Measurements from ENCODE around the gene LRP1. TPM values are rescaled to one million over a fixed set of nuclear protein-coding genes. Genes with fewer than 3 reads are reported as not detected.

Gene LRP1
- total and polyA plus RNA-seq, 2 of the 13 experiments (the other 11 are each of a cell fraction or from before 2014, with no cell fraction given) = 14.7 to 30.8 TPM

GRCh38 chr12:57158665-57159064 lies 30.4 kb downstream of the LRP1 start:
- in situ Hi-C loops (cut with HindIII; ENCODE audit: extremely low pct_ligation_motif_present, low pct_unique_long_range_greater_than_20kb) (no loop called here), intact Hi-C loops (cut with micrococcal nuclease; ENCODE audit: unreplicated experiment) (no loop called here)
- Histone ChIP-seq H3K79me2 (ENCODE audit: insufficient read depth, low read length) (no peaks in the 10 kb centered on the region), H3K27me3 (ENCODE audit: control insufficient read depth in 1 of 2, insufficient read depth in 2 of 2, low read length in 2 of 2) (no peaks in the 10 kb centered on the region), H3K4me3 (replicated peaks in 1 of 3; ENCODE audit: insufficient read depth in 1 of 3, low read depth in 2 of 3, low read length in 3 of 3) (no peak overlapping the region), H2AFZ (ENCODE audit: low read length) (no peak overlapping the region), H3K36me3 (replicated peaks in 1 of 2; ENCODE audit: control insufficient read depth in 1 of 2, insufficient read depth in 2 of 2, low read length in 2 of 2) (peaks cover 66 to 88% of the 10 kb centered on the region in 2 experiments), H3K9ac (ENCODE audit: insufficient read depth, low read depth, low read length) (no peak overlapping the region), H3K27ac (ENCODE audit: extremely low read length, insufficient read depth, low read length) (no peak overlapping the region), H4K20me1 (ENCODE audit: insufficient read depth, low read length) (no peaks in the 10 kb centered on the region; the same call in 1 of the 2 replicates), H3K4me2 (ENCODE audit: low read depth, low read length) (no peak overlapping the region), H3K9me3 (ENCODE audit: low read length) (no peaks in the 10 kb centered on the region), H3K4me1 (ENCODE audit: insufficient read depth, low read length) (peaks cover 20% of the 10 kb centered on the region)
- ChIA-PET POLR2A (interaction anchor here (1.4 to 3.0 kb wide), 3 partner anchors 9 to 31 kb away, joined by 3 to 15 read pairs (median 11); partner anchors contain the start of genes LRP1 and LRP1-AS), CTCF (ENCODE audit: low intra/inter-chr PET ratio, low total read pairs) (no interaction called here)
- FAIRE-seq = no peak
- BruUV-seq (replicated peaks) = no TSS peak
- DNase-seq (ENCODE audit: low spot score) = no peak
- WGBS (ENCODE audit: low lambda C conversion rate) = 100% methylated on average over 1 of the region's 4 CpGs
- TF ChIP-seq HMG20B (CRISPR knock-in tag; conservative IDR thresholded peaks at IDR 0.05) (no peak), ZNF737 (CRISPR knock-in tag; IDR thresholded peaks at IDR 0.05; ENCODE audit: borderline replicate concordance) (no peak), NFYB (CRISPR knock-in tag; IDR thresholded peaks at IDR 0.05) (no peak), FOXC1 (CRISPR knock-in tag; IDR thresholded peaks at IDR 0.05; ENCODE audit: borderline replicate concordance) (no peak), HOXD1 (CRISPR knock-in tag; IDR thresholded peaks at IDR 0.05) (no peak), U2AF1 (optimal IDR thresholded peaks at IDR 0.05; ENCODE audit: low read depth, low read length) (no peak), MZF1 (CRISPR knock-in tag; IDR thresholded peaks at IDR 0.05; ENCODE audit: borderline replicate concordance) (no peak)
- ATAC-seq = no peak

- Histone ChIP-seq H3K27ac (ENCODE audit: extremely low read length, insufficient read depth, low read length) (no peak overlapping the region), H3K27me3 (ENCODE audit: control insufficient read depth in 1 of 2, insufficient read depth in 2 of 2, low read length in 2 of 2) (no peaks in the 10 kb centered on the region), H3K9me3 (ENCODE audit: low read length) (no peaks in the 10 kb centered on the region), H3K36me3 (replicated peaks in 1 of 2; ENCODE audit: control insufficient read depth in 1 of 2, insufficient read depth in 2 of 2, low read length in 2 of 2) (peaks cover 65 to 87% of the 10 kb centered on the region in 2 experiments), H2AFZ (ENCODE audit: low read length) (no peak overlapping the region), H3K79me2 (ENCODE audit: insufficient read depth, low read length) (no peaks in the 10 kb centered on the region), H3K4me1 (ENCODE audit: insufficient read depth, low read length) (peaks cover 14% of the 10 kb centered on the region), H3K4me2 (ENCODE audit: low read depth, low read length) (no peak overlapping the region), H3K4me3 (replicated peaks in 1 of 3; ENCODE audit: insufficient read depth in 1 of 3, low read depth in 2 of 3, low read length in 3 of 3) (no peak overlapping the region), H3K9ac (ENCODE audit: insufficient read depth, low read depth, low read length) (no peak overlapping the region), H4K20me1 (ENCODE audit: insufficient read depth, low read length) (no peaks in the 10 kb centered on the region; the same call in 1 of the 2 replicates)
- ATAC-seq (no peak), FAIRE-seq (no peak), DNase-seq (ENCODE audit: low spot score) (no peak)
- in situ Hi-C loops (cut with HindIII; ENCODE audit: extremely low pct_ligation_motif_present, low pct_unique_long_range_greater_than_20kb) = no loop called here
- intact Hi-C loops (cut with micrococcal nuclease; ENCODE audit: unreplicated experiment) = no loop called here
- no peak for TF ChIP-seq ZSCAN25 (CRISPR knock-in tag; IDR thresholded peaks at IDR 0.05)
- no peak for TF ChIP-seq TEF (CRISPR knock-in tag; IDR thresholded peaks at IDR 0.05)
- TF ChIP-seq YEATS2 (CRISPR knock-in tag; IDR thresholded peaks at IDR 0.05; ENCODE audit: borderline replicate concordance) = no peak
- no peak for TF ChIP-seq ZNF496 (CRISPR knock-in tag; IDR thresholded peaks at IDR 0.05; ENCODE audit: insufficient replicate concordance)
- TF ChIP-seq EEA1 (CRISPR knock-in tag; IDR thresholded peaks at IDR 0.05; ENCODE audit: borderline replicate concordance) = no peak
- TF ChIP-seq, protein P1, sequence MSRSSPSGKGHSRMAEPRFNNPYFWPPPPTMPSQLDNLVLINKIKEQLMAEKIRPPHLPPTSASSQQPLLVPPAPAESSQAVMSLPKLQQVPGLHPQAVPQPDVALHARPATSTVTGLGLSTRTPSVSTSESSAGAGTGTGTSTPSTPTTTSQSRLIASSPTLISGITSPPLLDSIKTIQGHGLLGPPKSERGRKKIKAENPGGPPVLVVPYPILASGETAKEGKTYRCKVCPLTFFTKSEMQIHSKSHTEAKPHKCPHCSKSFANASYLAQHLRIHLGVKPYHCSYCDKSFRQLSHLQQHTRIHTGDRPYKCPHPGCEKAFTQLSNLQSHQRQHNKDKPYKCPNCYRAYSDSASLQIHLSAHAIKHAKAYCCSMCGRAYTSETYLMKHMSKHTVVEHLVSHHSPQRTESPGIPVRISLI (CRISPR knock-in tag; IDR thresholded peaks at IDR 0.05; ENCODE audit: borderline replicate concordance) = no peak
- TF ChIP-seq HOXA5 (CRISPR knock-in tag; IDR thresholded peaks at IDR 0.05) = no peak
- TF ChIP-seq RBFOX2 (IDR thresholded peaks at IDR 0.05; ENCODE audit: low read depth, low read length) = no peak
- no peak for TF ChIP-seq KMT2B (CRISPR knock-in tag; IDR thresholded peaks at IDR 0.05)
- TF ChIP-seq TOPORS (CRISPR knock-in tag; IDR thresholded peaks at IDR 0.05) = no peak
- TF ChIP-seq NPAS2 (CRISPR knock-in tag; IDR thresholded peaks at IDR 0.05; ENCODE audit: borderline replicate concordance) = no peak
- WGBS (ENCODE audit: low lambda C conversion rate) = 91% methylated on average over 4 of the region's 4 CpGs
- POLR2A ChIA-PET = interaction anchor here (2.9 to 3.0 kb wide), 2 partner anchors 10 to 31 kb away, joined by 11 to 15 read pairs; partner anchors contain the start of gene LRP1
- CTCF ChIA-PET (ENCODE audit: low intra/inter-chr PET ratio, low total read pairs) = no interaction called here
- no TSS peak for BruUV-seq (replicated peaks)
These were observed 31.0 kb downstream of the LRP1 start for GRCh38 chr12:57159311-57159710.

All from HepG2 (cell line).